ENCODE results near the gene ACSL6.
"Not testable (repeated sequence)": the region's sequence is repeated elsewhere in the genome, so short reads cannot be mapped to it uniquely, and the experiment has no call there.

The ACSL6 gene

GRCh38 chr5:131942016-131942415, 69.4 kb downstream of the ACSL6 start:
- no peak for DNase-seq (ENCODE audit: low spot score)

DNA sequence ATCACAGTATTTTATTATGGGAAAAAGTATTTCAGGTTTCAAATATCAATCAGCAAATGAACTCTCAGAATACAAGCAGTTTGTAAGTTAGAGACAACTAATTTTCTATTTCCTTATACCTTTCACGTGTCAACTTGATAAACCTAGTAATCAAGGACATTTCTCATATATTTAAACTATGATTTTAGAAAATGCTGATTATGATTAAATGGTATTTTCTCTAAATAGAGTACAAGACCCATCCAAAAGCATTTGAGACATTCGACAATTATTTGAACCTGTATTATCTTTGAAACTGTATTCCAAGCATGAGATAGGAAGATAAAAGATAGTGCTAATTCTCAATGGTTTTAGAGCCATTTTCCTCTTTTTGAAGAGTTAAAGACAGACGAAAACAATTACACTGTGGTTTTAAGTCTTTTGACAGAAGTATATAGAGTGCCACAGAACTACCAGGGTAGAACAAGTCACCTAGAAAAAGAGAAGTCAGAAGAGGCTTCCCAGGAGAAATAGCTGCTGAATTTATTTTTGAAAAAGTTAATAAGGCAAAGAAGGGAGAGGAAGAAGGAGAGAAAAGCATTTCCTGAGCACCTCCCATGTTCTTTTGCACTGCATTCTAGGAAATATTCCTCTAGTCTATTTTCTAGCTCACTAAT, 71.6 kb downstream of the ACSL6 start:
- no peak for DNase-seq (ENCODE audit: low spot score)

DNA sequence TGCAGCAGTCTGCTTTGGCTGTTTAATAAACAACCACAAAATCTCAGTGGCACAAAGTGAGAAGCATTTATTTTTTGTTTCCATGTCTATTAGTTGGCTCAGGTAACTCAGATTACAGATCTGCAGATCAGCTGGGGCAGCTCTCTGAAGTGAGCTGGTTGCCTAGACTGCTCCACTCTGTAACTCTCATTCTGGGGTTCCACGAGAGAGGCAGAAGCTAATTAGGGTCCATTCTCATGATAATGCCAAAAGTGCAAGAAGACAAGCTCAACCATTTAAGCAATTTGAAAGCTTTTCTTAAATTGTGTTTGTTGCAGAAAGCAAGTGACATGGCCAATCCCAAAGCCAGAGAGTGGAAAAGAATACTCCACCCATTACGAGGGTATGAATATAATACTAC, 79.2 kb downstream of the ACSL6 start:
- DNase-seq (ENCODE audit: low spot score) = no peak

- no peak for DNase-seq (ENCODE audit: low spot score)
These were observed 82.5 kb downstream of the ACSL6 start for GRCh38 chr5:131928957-131929356.

DNA sequence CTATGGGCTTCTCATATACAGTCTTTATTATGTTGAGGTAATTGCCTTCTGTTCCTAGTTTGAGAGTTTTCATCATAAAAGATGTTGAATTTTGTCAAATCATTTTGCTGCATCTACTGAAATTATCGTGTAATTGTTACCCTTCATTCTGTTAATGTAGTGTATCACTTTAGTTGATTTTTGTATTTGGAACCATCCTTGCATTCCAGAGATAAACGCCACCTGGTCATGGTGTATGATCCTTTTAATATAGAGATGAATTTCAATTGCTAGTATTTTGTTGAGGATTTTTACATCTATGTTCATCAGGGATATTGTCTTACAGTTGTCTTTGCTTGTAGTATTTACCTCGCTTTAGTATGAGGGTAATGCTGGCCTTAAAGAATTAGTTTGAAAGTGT, 85.3 kb downstream of the ACSL6 start:
- no peak for DNase-seq (ENCODE audit: low spot score)

GRCh38 chr5:131916481-131916880, 95.0 kb downstream of the ACSL6 start:
- no peak for DNase-seq (ENCODE audit: low spot score)

DNA sequence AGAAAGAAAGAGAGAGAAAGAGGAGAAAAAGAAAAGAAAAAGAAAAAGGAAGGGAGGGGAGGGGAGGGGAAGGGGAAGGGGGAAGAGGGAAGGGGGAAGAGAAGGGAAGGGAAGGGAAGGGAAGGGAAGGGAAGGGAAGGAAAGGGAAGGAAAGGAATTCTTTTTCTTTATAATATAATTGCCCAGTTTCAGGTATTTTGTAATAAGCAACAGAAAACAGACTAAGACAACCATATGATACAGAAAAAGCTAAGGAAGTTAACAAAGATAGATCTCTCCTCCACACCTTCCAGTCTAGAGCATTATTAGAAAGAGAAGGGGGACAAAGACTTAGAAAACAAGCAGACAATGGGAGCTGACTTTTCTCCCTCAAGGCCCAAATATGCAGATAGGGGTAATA, 97.0 kb downstream of the ACSL6 start:
- DNase-seq (ENCODE audit: low spot score) = no peak

DNA sequence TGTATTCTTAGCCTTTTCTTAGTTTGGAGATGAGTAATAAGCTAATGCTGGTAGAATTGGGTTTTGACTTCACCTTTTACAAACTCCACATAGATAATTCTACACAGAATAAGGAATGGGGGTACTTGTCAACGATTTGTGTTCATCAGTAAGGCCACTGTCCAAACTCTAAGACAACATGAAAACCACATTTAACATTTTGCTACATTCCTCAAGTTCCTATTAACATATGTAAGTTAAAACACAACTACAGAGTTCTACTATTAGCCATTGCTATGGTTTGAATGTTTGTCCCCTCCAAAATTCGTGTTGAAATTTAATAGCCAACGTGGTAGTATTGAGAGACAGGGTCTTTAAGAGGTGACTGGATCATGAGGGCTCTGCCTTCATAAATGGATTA, 97.9 kb downstream of the ACSL6 start:
- DNase-seq (ENCODE audit: low spot score) = no peak

DNA sequence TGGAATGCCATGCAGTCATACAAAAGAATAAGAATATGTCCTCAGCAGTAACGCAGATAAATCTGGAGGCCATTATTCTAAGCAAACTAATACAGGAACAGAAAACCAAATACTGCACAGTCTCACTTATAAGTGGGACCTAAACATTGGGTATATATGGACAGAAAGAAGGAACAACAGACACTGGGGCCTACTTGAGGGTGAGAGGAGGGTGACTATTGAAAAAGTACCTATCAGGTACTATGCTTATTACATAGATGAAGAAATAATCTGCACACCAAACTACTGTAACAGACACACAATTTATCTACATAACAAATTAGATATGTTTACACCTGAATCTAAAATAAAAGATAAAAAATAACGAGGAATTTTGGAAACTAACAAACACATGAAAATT, 104.8 kb downstream of the ACSL6 start:
- DNase-seq (ENCODE audit: low spot score) = no peak

DNA sequence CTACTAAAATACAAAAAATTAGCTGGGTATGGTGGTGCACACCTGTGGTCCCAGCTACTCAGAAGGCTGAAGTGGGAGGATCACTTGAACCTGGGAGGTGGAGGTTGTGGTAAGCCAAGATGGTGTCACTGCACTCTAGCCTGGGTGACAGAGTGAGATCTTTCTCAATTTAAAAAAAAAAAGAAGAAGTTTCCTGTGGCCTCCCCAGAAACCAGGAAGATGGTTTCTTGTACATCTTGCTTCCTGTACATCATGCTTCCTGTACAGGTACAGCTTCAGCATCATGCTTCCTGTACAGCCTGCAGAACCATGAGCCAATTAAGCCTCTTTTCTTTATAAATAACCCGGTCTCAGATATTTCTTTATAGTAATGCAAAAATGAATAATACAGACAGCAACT, 109.2 kb downstream of the ACSL6 start:
- not testable (repeated sequence) for DNase-seq (ENCODE audit: low spot score)
